ENCODE results near the gene TAOK3. TPM values are rescaled to one million over a fixed set of nuclear protein-coding genes. Genes with fewer than 3 reads are reported as not detected.
"Not testable (repeated sequence)": the region's sequence is repeated elsewhere in the genome, so short reads cannot be mapped to it uniquely, and the experiment has no call there.

The TAOK3 gene
- total RNA-seq, 1 experiment from 2014 or later, result 39.0 TPM

GRCh38 chr12:118278288-118278687, 94.4 kb downstream of the TAOK3 start:
- DNase-seq (ENCODE audit: low read depth, low spot score); in situ Hi-C loops (cut with HindIII; ENCODE audit: low pct_unique_long_range_greater_than_20kb, low sequenced_read_pairs): not testable (repeated sequence)

GRCh38 chr12:118274066-118274465, 98.6 kb downstream of the TAOK3 start:
- DNase-seq (ENCODE audit: low read depth, low spot score), result no peak

GRCh38 chr12:118271770-118272417, 100.8 kb downstream of the TAOK3 start:
- in situ Hi-C loops (cut with HindIII; ENCODE audit: low pct_unique_long_range_greater_than_20kb, low sequenced_read_pairs), result no loop called here
- DNase-seq (ENCODE audit: low read depth, low spot score), result no peak

More at GRCh38 chr12:118274066-118274465, 98.6 kb downstream of the TAOK3 start:
- in situ Hi-C loops (cut with HindIII; ENCODE audit: low pct_unique_long_range_greater_than_20kb, low sequenced_read_pairs), result no loop called here

GRCh38 chr12:118271183-118271582, 101.5 kb downstream of the TAOK3 start:
- in situ Hi-C loops (cut with HindIII; ENCODE audit: low pct_unique_long_range_greater_than_20kb, low sequenced_read_pairs), result no loop called here
- DNase-seq (ENCODE audit: low read depth, low spot score), result no peak

GRCh38 chr12:118269806-118270205, 102.9 kb downstream of the TAOK3 start:
- no peak for DNase-seq (ENCODE audit: low read depth, low spot score)

GRCh38 chr12:118259079-118259478, 113.6 kb downstream of the TAOK3 start:
- in situ Hi-C loops (cut with HindIII; ENCODE audit: low pct_unique_long_range_greater_than_20kb, low sequenced_read_pairs), result no loop called here
- no peak for DNase-seq (ENCODE audit: low read depth, low spot score)

More at GRCh38 chr12:118269806-118270205, 102.9 kb downstream of the TAOK3 start:
- in situ Hi-C loops (cut with HindIII; ENCODE audit: low pct_unique_long_range_greater_than_20kb, low sequenced_read_pairs), result no loop called here

GRCh38 chr12:118256352-118256751, 116.4 kb downstream of the TAOK3 start:
- in situ Hi-C loops (cut with HindIII; ENCODE audit: low pct_unique_long_range_greater_than_20kb, low sequenced_read_pairs), result no loop called here
- DNase-seq (ENCODE audit: low read depth, low spot score), result no peak

- no peak for DNase-seq (ENCODE audit: low read depth, low spot score)
Observed at GRCh38 chr12:118249547-118249946, 123.2 kb downstream of the TAOK3 start.

GRCh38 chr12:118245886-118246285, 126.8 kb downstream of the TAOK3 start:
- in situ Hi-C loops (cut with HindIII; ENCODE audit: low pct_unique_long_range_greater_than_20kb, low sequenced_read_pairs); DNase-seq (ENCODE audit: low read depth, low spot score): not testable (repeated sequence)

More at GRCh38 chr12:118249547-118249946, 123.2 kb downstream of the TAOK3 start:
- in situ Hi-C loops (cut with HindIII; ENCODE audit: low pct_unique_long_range_greater_than_20kb, low sequenced_read_pairs), result no loop called here

GRCh38 chr12:118238888-118239287, 133.8 kb downstream of the TAOK3 start:
- in situ Hi-C loops (cut with HindIII; ENCODE audit: low pct_unique_long_range_greater_than_20kb, low sequenced_read_pairs), result no loop called here
- no peak for DNase-seq (ENCODE audit: low read depth, low spot score)

GRCh38 chr12:118237908-118238307, 134.8 kb downstream of the TAOK3 start:
- in situ Hi-C loops (cut with HindIII; ENCODE audit: low pct_unique_long_range_greater_than_20kb, low sequenced_read_pairs), result no loop called here
- DNase-seq (ENCODE audit: low read depth, low spot score), result no peak

GRCh38 chr12:118237052-118237665, 135.5 kb downstream of the TAOK3 start:
- DNase-seq (ENCODE audit: low read depth, low spot score), result no peak
- in situ Hi-C loops (cut with HindIII; ENCODE audit: low pct_unique_long_range_greater_than_20kb, low sequenced_read_pairs), result no loop called here

- DNase-seq (ENCODE audit: low read depth, low spot score), result no peak
- in situ Hi-C loops (cut with HindIII; ENCODE audit: low pct_unique_long_range_greater_than_20kb, low sequenced_read_pairs), result no loop called here
Observed at GRCh38 chr12:118220702-118221101, 152.0 kb downstream of the TAOK3 start.

GRCh38 chr12:118219772-118220171, 152.9 kb downstream of the TAOK3 start:
- no peak for DNase-seq (ENCODE audit: low read depth, low spot score)
- in situ Hi-C loops (cut with HindIII; ENCODE audit: low pct_unique_long_range_greater_than_20kb, low sequenced_read_pairs), result no loop called here

- in situ Hi-C loops (cut with HindIII; ENCODE audit: low pct_unique_long_range_greater_than_20kb, low sequenced_read_pairs), result no loop called here
- no peak for DNase-seq (ENCODE audit: low read depth, low spot score)
Observed at GRCh38 chr12:118219106-118219505, 153.6 kb downstream of the TAOK3 start.

- no peak for DNase-seq (ENCODE audit: low read depth, low spot score)
- in situ Hi-C loops (cut with HindIII; ENCODE audit: low pct_unique_long_range_greater_than_20kb, low sequenced_read_pairs), result no loop called here
Observed at GRCh38 chr12:118213452-118213851, 159.3 kb downstream of the TAOK3 start.

GRCh38 chr12:118212606-118213005, 160.1 kb downstream of the TAOK3 start:
- in situ Hi-C loops (cut with HindIII; ENCODE audit: low pct_unique_long_range_greater_than_20kb, low sequenced_read_pairs), result no loop called here
- no peak for DNase-seq (ENCODE audit: low read depth, low spot score)

- in situ Hi-C loops (cut with HindIII; ENCODE audit: low pct_unique_long_range_greater_than_20kb, low sequenced_read_pairs), result no loop called here
- no peak for DNase-seq (ENCODE audit: low read depth, low spot score)
Observed at GRCh38 chr12:118206107-118206412, 166.6 kb downstream of the TAOK3 start.

GRCh38 chr12:118193958-118194357, 178.7 kb downstream of the TAOK3 start:
- in situ Hi-C loops (cut with HindIII; ENCODE audit: low pct_unique_long_range_greater_than_20kb, low sequenced_read_pairs), result no loop called here

More at GRCh38 chr12:118193958-118194357, 178.7 kb downstream of the TAOK3 start:
- no peak for DNase-seq (ENCODE audit: low read depth, low spot score)
